HG03432 (cell line): ENCODE measurements around the gene RERE.
"Not testable (repeated sequence)": the region's sequence is repeated elsewhere in the genome, so short reads cannot be mapped to it uniquely, and the experiment has no call there.

Source experiments
- ATAC-seq: cut with Tn5 transposase; IDR thresholded peaks from one replicate; pipeline ENCODE4 v1.9.1; 2021; ENCODE audit warnings: mild to moderate bottlenecking, moderate library complexity; ENCODE audit not compliant: unreplicated experiment

The RERE gene

GRCh38 chr1:8621034-8621582 lies 196.3 kb downstream of the RERE start:
- ATAC-seq, result not testable (repeated sequence)

- ATAC-seq, result not testable (repeated sequence)
Measured at GRCh38 chr1:8619917-8620502, 197.4 kb downstream of the RERE start.

GRCh38 chr1:8619419-8619818 lies 198.0 kb downstream of the RERE start:
- not testable (repeated sequence) for ATAC-seq

- not testable (repeated sequence) for ATAC-seq
Measured at GRCh38 chr1:8616791-8617190, 200.6 kb downstream of the RERE start.

- ATAC-seq, result not testable (repeated sequence)
Measured at GRCh38 chr1:8611634-8612515, 205.6 kb downstream of the RERE start.

GRCh38 chr1:8607906-8608305 lies 209.5 kb downstream of the RERE start:
- ATAC-seq, result no peak

- peak; percentile 85 for ATAC-seq
Measured at GRCh38 chr1:8604041-8604945, 213.1 kb downstream of the RERE start.

GRCh38 chr1:8603220-8603616 lies 214.2 kb downstream of the RERE start:
- ATAC-seq, result no peak

GRCh38 chr1:8602471-8603219 lies 214.8 kb downstream of the RERE start:
- no peak for ATAC-seq

- ATAC-seq, result no peak
Measured at GRCh38 chr1:8600336-8600735, 217.1 kb downstream of the RERE start.

- ATAC-seq, result no peak
Measured at GRCh38 chr1:8599646-8600212, 217.7 kb downstream of the RERE start.

GRCh38 chr1:8598783-8599182 lies 218.7 kb downstream of the RERE start:
- ATAC-seq, result no peak

- ATAC-seq, result no peak
Measured at GRCh38 chr1:8598060-8598724, 219.2 kb downstream of the RERE start.

GRCh38 chr1:8597455-8597854 lies 220.0 kb downstream of the RERE start:
- no peak for ATAC-seq

- no peak for ATAC-seq
Measured at GRCh38 chr1:8595941-8596340, 221.5 kb downstream of the RERE start.

- ATAC-seq, result no peak
Measured at GRCh38 chr1:8595332-8595731, 222.1 kb downstream of the RERE start.

- ATAC-seq, result not testable (repeated sequence)
Measured at GRCh38 chr1:8593292-8593691, 224.1 kb downstream of the RERE start.

GRCh38 chr1:8591569-8591968 lies 225.9 kb downstream of the RERE start:
- no peak for ATAC-seq

GRCh38 chr1:8590721-8591351 lies 226.6 kb downstream of the RERE start:
- no peak for ATAC-seq
